ENCODE measurements around the gene MACROD2. TPM values are rescaled to one million over a fixed set of nuclear protein-coding genes. Genes with fewer than 3 reads are reported as not detected.
A peak's percentile ranks its signal among the peaks of the same experiment; 100 is the strongest.

MACROD2 gene
- total and polyA plus RNA-seq, 9 donors = 3.7 to 25.5 (median 7.8) TPM

DNA sequence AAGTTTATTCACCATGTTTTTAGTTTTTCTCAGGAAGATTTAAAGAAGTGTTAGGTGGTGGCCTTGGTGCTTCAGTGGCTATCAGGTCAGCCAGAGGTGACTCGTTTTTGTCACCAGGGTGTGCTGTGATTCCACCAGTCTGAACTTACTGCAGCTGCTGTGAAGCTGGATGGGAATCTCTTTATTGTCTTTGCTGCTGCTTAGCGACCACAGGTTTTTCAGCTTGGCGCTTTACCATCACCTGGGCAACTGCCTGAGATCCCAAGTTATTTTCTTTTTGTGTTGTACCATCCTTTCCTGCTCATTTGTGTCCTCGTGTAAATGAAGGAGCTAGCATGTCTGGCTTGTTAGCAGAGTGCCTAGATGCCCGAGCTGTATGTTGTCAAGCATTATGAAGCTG lies 146.9 kb downstream of the MACROD2 start:
- intact Hi-C loops (cut with DNase I) = no loop called here
- Histone ChIP-seq H3K36me3 (no peaks in the 10 kb centered on the region), H3K27me3 (no peaks in the 10 kb centered on the region), H3K4me3 (no peak overlapping the region), H3K9me3 (no peaks in the 10 kb centered on the region), H3K27ac (no peak overlapping the region), H3K4me1 (ENCODE audit: insufficient read depth) (no peaks in the 10 kb centered on the region)
- peak in 4 of 5 donors; percentile 20 to 40 (median 28) for DNase-seq
- WGBS, 3 donors = 32 to 37% (median 33%) methylated on average over 5 of the region's 5 CpGs
- TF ChIP-seq, protein P1, sequence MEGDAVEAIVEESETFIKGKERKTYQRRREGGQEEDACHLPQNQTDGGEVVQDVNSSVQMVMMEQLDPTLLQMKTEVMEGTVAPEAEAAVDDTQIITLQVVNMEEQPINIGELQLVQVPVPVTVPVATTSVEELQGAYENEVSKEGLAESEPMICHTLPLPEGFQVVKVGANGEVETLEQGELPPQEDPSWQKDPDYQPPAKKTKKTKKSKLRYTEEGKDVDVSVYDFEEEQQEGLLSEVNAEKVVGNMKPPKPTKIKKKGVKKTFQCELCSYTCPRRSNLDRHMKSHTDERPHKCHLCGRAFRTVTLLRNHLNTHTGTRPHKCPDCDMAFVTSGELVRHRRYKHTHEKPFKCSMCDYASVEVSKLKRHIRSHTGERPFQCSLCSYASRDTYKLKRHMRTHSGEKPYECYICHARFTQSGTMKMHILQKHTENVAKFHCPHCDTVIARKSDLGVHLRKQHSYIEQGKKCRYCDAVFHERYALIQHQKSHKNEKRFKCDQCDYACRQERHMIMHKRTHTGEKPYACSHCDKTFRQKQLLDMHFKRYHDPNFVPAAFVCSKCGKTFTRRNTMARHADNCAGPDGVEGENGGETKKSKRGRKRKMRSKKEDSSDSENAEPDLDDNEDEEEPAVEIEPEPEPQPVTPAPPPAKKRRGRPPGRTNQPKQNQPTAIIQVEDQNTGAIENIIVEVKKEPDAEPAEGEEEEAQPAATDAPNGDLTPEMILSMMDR (IDR thresholded peaks at IDR 0.05) = no peak
- no peak for TF ChIP-seq POLR2A (IDR thresholded peaks at IDR 0.05)
- TF ChIP-seq EP300 (IDR thresholded peaks at IDR 0.05) = no peak

GRCh38 chr20:14142964-14143627 lies 147.8 kb downstream of the MACROD2 start:
- Histone ChIP-seq H3K9me3 (no peaks in the 10 kb centered on the region), H3K27ac (no peak overlapping the region), H3K36me3 (no peaks in the 10 kb centered on the region), H3K27me3 (no peaks in the 10 kb centered on the region), H3K4me3 (no peak overlapping the region), H3K4me1 (ENCODE audit: insufficient read depth) (no peaks in the 10 kb centered on the region)
- intact Hi-C loops (cut with DNase I) = no loop called here
- TF ChIP-seq, protein P1 (IDR thresholded peaks at IDR 0.05) = no peak
- no peak for TF ChIP-seq POLR2A (IDR thresholded peaks at IDR 0.05)
- WGBS, 3 donors = 35 to 38% (median 36%) methylated on average over 2 of the region's 2 CpGs
- no peak for DNase-seq

GRCh38 chr20:14148042-14148441 lies 152.7 kb downstream of the MACROD2 start:
- no peaks in the 10 kb centered on the region for H3K9me3 ChIP-seq
- no peak overlapping the region for H3K4me3 ChIP-seq
- H3K27me3 ChIP-seq = no peaks in the 10 kb centered on the region
- intact Hi-C loops (cut with DNase I) = no loop called here
- 38 to 58% (median 48%) methylated on average over 1 of the region's 1 CpG for WGBS, 3 donors
- no peaks in the 10 kb centered on the region for H3K4me1 ChIP-seq (ENCODE audit: insufficient read depth)
- no peak for TF ChIP-seq EP300 (IDR thresholded peaks at IDR 0.05)
- TF ChIP-seq, protein P1 (IDR thresholded peaks at IDR 0.05) = no peak
- TF ChIP-seq POLR2A (IDR thresholded peaks at IDR 0.05) = no peak
- no peaks in the 10 kb centered on the region for H3K36me3 ChIP-seq
- DNase-seq = no peak
- no peak overlapping the region for H3K27ac ChIP-seq

- Histone ChIP-seq H3K4me1 (ENCODE audit: insufficient read depth) (no peaks in the 10 kb centered on the region), H3K36me3 (no peaks in the 10 kb centered on the region), H3K9me3 (no peaks in the 10 kb centered on the region), H3K27ac (no peak overlapping the region), H3K27me3 (no peaks in the 10 kb centered on the region), H3K4me3 (no peak overlapping the region)
- 76 to 90% (median 83%) methylated on average over 2 of the region's 2 CpGs for WGBS, 3 donors
- DNase-seq = no peak
- TF ChIP-seq, protein P1 (IDR thresholded peaks at IDR 0.05) = no peak
- TF ChIP-seq POLR2A (IDR thresholded peaks at IDR 0.05) (no peak), EP300 (IDR thresholded peaks at IDR 0.05) (no peak)
- intact Hi-C loops (cut with DNase I) = no loop called here
Observed at GRCh38 chr20:14155361-14155760, 160.0 kb downstream of the MACROD2 start.

Data from ovary (tissue), 9 donors.